Left colon (tissue), 2 donors: ENCODE measurements around the gene ESR1. TPM values are rescaled to one million over a fixed set of nuclear protein-coding genes. Genes with fewer than 3 reads are reported as not detected.
A peak's percentile ranks its signal among the peaks of the same experiment; 100 is the strongest.

ENCODE experiments used
- ATAC-seq: fragments of 200-7000 bp; cut with Tn5 transposase; one replicate; pipeline ENCODE4 v1.9.1; 2020; ENCODE audit warnings: mild to moderate bottlenecking, moderate library complexity
- DNase-seq, 2 donors: peaks; one replicate each; pipeline ENCODE4 v3.0.0-alpha.2; 2020
- intact Hi-C, 2 donors: fragments of 100-400 bp; cut with DNase I in 1 of 2; cut with micrococcal nuclease in 1 of 2; formaldehyde crosslinking; loops; one replicate each; pipeline versions ENCODE4 v1.11.2 to v1.14.0; 2022; cut with DNase I, micrococcal nuclease
- long read RNA-seq: library from polyadenylated mRNA; unstranded; transcript quantifications from one replicate; pipeline ENCODE4 v2.0.0, GENCODE V29; 2021
- total RNA-seq, 2 donors: library from RNA; stranded (reverse); fragmentation: NEBNext Ultra II Directional; extraction: Animal tissue kit (Norgen Biotek cat#: 25700); gene quantifications; one replicate each; pipeline ENCODE4 v1.2.1, GENCODE V29; 2021
- donor health status: DM: no; HTN: no; CAD: no.
- donor health status: DM: yes; HTN: yes; CAD: no.

Gene ESR1
- under 1 TPM; 0.18 to 0.70 TPM for total RNA-seq
- long read RNA-seq = 0 reads

GRCh38 chr6:151807513-151808370 lies at the start of gene ESR1:
ESR1 (plus strand) TSS chr6:151807682; CDS start chr6:151807913, 231 bp downstream.
- intact Hi-C loops = no loop called here
- ATAC-seq (no peak), DNase-seq (peak in 1 of 2 donors; percentile 12)

DNA sequence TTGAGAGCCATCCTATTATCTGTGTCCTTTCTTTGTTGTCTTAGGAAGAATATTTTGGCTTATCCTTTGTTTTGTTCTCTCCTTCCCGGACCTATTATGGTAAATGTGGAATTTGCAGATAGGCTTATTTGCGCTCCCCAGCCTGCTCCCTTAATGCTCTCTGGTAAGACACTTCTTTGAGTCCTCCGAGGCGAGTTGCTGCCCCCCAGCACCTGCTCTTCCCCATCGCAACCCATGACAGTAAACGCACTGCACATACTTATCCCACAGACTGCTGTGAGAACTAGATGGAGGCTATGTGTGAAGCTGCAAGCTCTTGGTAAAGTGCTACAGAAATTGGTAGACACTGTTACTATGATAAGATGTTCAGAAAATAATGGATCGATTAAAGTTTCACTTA lies 47.0 kb upstream of the ESR1 start:
- DNase-seq (no peak), ATAC-seq (no peak)
- intact Hi-C loops = loop anchor here in 1 of 2 donors (10.0 kb wide), 2 partner anchors 364 to 504 kb away; no protein-coding TSS in a partner anchor

DNA sequence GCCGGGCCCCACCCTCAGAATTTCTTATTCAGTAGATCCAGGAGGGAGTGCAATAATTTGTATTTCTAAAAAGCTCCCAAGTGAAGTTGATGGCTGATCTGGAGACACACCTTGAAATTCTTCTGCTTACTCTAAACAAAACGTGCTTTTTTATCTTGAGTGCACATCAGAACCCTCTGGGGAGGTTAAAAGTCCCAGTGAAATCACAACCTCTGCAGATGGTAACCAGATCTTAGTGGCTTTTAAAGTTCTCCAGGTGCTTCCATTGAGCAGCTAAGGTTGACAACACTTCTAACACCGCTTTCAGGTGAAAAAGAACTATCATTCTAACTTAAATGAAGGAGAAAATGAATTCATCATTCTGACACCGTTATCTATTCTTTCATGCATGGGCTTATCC lies 45.6 kb upstream of the ESR1 start:
- no peak for DNase-seq
- no peak for ATAC-seq
- intact Hi-C loops = loop anchor here in 1 of 2 donors (10.0 kb wide), 2 partner anchors 363 to 503 kb away; no protein-coding TSS in a partner anchor

- ATAC-seq = no peak
- intact Hi-C loops = loop anchor here in 1 of 2 donors (10.0 kb wide), 2 partner anchors 362 to 502 kb away; no protein-coding TSS in a partner anchor
Observed at GRCh38 chr6:151762817-151763216, 44.7 kb upstream of the ESR1 start.

DNA sequence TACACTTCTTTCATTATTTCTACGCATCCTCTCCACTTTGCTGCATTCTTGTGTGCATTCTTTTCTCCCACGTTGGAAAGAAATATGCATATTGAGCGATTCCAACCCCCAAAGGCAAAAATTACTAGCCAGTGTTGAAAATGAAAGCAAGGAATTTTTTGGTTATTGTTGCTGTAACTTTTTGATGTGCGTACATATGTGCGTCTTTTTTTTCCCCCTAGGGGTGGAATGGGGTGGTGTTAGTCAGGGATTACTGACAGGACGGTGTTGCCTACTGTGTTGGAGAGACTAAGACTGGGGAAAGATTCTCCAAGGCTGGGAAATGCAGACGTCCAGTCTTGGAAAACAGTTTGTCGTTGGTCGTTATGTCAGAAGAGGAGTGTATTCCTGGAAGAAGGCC lies 44.2 kb upstream of the ESR1 start:
- no peak for ATAC-seq
- DNase-seq = no peak
- intact Hi-C loops = loop anchor here in 1 of 2 donors (10.0 kb wide), 2 partner anchors 361 to 501 kb away; no protein-coding TSS in a partner anchor

More at GRCh38 chr6:151762817-151763216, 44.7 kb upstream of the ESR1 start:
- DNase-seq = no peak

DNA sequence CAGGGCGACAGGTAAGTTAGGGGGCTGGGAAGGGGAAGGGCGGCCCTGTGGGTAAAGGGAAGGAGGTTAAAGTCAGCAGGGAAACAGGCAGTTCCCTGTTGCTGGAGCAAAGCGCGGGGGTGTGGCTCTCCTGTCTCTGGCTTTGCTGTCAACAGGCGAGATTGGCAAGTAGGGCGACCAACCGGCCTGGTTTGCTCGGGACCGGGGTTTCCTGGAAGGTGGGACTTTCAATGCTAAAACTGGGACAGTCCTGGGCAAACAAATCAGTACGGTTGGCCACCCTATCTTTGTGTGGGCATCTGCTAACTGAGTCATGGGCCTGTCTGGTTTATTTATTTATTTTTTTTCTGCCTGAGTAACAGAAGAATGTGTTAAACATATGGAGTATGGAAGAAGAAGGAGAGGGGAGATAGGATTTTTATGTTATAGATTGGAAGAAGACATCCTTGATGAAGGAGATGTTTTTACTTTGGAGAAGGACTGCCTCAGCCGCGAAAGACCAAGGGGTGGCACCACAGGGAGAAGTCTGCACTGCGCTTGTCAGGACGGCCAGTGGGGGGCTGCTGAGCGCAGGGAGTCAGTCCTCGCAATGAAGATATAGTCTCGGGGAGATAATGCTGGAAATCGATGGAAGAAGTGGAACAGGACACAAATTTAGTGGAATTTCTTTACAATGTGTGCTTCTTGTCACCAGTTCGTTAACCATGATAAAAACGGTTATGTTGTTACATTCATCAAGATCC lies 43.4 kb upstream of the ESR1 start:
- DNase-seq = peak; percentile 86 to 89
- peak; percentile 97 for ATAC-seq
- intact Hi-C loops = loop anchor here in 1 of 2 donors (10.0 kb wide), 2 partner anchors 361 to 501 kb away; no protein-coding TSS in a partner anchor

DNA sequence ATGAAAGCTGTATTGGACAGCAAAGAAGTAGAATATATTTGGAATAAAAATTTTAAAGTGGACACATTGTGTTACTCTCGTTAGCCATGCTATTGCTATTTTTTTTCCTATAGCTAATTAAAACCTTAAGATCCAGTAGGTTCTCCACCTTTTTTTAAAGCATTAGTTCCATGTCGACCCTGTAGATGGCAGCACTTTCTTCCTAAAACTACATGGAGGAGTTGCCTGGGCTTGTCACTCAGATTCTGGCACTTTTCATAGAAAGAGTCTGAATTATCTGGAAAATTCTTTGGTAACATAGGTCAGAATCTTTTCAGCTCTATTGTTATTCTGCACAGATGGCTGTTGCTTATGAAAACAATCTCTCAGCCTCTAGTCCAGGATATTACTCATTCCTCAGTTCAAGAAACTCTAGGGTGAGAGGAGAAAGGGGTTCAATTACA lies 42.0 kb upstream of the ESR1 start:
- ATAC-seq = peak; percentile 66
- peak in 1 of 2 donors; percentile 22 for DNase-seq
- intact Hi-C loops = loop anchor here in 1 of 2 donors (10.0 kb wide), 2 partner anchors 359 to 499 kb away; no protein-coding TSS in a partner anchor

GRCh38 chr6:151772446-151772845 lies 35.0 kb upstream of the ESR1 start:
- intact Hi-C loops = no loop called here
- ATAC-seq = no peak
- DNase-seq = no peak

DNA sequence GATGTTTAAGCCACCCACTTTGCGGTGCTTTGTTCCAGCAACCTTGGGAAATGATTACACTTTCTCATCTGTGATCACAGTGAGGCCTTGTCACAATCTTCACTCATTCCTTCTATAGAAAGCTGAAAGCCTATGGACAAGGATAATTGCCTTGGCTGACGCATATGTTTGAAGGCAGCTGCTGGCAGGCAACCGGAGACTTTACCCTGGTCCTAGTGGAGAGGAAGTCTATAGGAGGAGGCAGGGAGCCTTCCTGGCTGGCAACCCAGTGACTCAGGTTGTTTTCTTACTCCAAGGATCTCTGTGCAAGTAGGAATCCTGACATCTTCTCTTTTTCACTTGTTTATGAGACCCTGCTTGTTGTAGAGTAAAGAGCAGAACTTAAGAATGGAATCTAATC lies 34.1 kb upstream of the ESR1 start:
- intact Hi-C loops = no loop called here
- no peak for ATAC-seq
- no peak for DNase-seq

GRCh38 chr6:151782560-151782959 lies 24.9 kb upstream of the ESR1 start:
- intact Hi-C loops = no loop called here
- DNase-seq = no peak
- ATAC-seq = no peak

DNA sequence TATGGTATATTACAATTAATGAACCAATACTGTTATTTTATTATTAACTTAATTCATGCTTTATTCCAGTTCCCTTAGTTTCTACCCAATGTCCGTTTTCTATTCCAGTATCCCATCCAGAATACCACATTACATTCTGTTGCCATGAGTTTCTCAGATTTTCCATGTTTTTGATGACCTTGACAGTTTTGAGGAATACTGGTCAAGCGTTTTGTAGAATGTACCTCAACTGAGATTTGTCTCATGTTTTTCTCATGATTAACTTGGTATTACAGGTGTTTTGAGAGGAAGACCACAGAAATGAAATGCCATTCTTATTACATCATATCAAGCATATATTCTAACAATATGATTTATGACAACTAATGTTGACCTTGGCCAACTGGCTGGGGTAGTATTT lies 23.8 kb upstream of the ESR1 start:
- no peak for DNase-seq
- intact Hi-C loops = no loop called here
- ATAC-seq = no peak

DNA sequence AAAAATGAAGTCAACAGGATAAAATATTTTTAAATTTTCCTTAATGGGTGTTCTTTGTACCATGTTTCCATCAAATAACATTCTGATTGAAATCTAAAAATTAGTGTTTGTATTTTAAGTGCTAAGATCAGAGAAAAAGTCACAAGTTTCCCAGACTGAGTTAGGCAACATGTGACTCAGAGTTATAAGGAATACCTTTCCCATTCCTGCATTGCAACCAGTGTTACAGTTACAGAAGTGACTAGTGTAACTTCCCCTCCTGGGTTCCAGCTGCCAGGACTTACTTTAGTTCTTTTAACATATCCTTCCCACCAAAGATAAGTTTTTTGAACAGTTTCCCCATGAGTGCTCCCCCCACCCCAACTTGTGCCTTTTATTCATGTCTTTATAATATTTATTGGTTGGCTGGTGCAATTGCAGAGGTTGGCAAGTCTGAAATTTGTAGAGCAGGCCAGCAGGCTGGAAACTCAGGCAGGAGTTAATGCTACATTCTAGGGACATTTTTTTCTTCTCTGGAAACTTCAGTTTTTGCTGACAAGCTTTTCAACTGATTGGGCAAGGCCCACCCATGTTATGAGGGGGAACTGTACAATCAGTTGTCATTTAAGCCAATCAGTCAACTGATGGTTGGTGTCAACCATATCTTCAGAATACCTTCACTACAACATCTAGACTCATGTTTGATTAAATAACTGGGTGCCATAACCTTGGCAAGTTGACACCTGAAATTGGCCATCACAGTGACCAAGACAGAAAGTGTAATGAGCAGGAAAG lies 22.9 kb upstream of the ESR1 start:
- DNase-seq = no peak
- intact Hi-C loops = no loop called here
- no peak for ATAC-seq

- ATAC-seq = no peak
- intact Hi-C loops = no loop called here
- DNase-seq = no peak
Observed at GRCh38 chr6:151796842-151797530, 10.5 kb upstream of the ESR1 start.

DNA sequence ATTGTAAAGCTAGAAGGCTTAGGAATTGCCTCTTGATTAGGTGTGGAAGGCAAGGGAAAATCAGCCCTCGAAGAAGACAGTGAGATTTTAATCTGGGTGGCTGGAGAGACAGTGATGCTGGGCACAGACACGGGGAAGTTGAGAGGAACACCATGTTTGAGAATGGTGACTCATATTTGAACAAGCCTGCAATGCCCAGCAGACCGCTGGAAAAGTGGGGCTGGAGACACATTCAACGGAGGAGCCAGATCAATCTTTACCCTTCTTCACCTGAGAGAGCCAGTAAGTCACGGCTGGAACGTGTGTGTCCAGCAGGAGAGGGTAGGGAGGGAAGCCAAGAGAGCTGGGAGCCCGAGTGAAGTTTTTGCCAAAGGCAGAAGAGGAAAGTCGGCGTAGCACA lies 3.7 kb upstream of the ESR1 start:
- ATAC-seq (no peak), DNase-seq (no peak)

DNA sequence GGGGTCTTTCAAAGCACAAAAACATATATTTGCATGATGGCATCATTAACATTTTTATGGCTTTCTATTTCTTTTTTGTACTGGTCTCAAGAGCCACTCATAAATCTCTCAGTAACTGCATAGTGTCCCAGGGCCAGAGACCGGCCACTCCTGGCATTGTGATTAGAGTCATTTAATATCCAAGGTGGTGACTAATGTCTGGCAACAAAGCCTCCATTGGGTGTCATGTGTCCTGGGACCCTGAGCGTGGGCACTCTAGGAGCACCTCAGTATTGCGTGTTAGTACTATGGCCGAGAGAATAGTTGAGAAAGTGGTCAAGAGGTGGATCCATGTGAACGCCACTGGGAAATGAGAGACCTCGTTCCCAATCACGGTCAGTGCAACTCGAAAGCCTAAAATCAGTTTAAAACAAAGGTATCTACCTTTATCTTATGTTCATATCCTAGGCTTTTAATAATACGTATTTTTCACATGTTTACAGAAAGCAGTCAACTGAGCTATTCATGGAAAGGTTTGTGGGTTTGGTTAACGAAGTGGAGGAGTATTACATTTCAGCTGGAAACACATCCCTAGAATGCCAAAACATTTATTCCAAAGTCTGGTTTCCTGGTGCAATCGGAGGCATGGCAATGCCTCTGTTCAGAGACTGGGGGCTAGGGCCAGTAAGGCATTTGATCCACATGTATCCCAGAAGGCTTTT lies 2.7 kb upstream of the ESR1 start:
- ATAC-seq (no peak), DNase-seq (no peak)
- intact Hi-C loops = no loop called here

More for the DNA sequence above, 3.7 kb upstream of the ESR1 start:
- intact Hi-C loops = no loop called here

GRCh38 chr6:151805286-151805840 lies 2.1 kb upstream of the ESR1 start:
- no peak for ATAC-seq
- intact Hi-C loops = no loop called here
- no peak for DNase-seq

- ATAC-seq (no peak), DNase-seq (no peak)
- intact Hi-C loops = no loop called here
Observed at GRCh38 chr6:151806757-151807512, 547 bp upstream of the ESR1 start.
